ENCODE results near the gene CACNG1. TPM values are rescaled to one million over a fixed set of nuclear protein-coding genes. Genes with fewer than 3 reads are reported as not detected.
A peak's percentile ranks its signal among the peaks of the same experiment; 100 is the strongest.

The CACNG1 gene, protein sequence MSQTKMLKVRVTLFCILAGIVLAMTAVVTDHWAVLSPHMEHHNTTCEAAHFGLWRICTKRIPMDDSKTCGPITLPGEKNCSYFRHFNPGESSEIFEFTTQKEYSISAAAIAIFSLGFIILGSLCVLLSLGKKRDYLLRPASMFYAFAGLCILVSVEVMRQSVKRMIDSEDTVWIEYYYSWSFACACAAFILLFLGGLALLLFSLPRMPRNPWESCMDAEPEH
- total RNA-seq: 43.3 TPM

DNA sequence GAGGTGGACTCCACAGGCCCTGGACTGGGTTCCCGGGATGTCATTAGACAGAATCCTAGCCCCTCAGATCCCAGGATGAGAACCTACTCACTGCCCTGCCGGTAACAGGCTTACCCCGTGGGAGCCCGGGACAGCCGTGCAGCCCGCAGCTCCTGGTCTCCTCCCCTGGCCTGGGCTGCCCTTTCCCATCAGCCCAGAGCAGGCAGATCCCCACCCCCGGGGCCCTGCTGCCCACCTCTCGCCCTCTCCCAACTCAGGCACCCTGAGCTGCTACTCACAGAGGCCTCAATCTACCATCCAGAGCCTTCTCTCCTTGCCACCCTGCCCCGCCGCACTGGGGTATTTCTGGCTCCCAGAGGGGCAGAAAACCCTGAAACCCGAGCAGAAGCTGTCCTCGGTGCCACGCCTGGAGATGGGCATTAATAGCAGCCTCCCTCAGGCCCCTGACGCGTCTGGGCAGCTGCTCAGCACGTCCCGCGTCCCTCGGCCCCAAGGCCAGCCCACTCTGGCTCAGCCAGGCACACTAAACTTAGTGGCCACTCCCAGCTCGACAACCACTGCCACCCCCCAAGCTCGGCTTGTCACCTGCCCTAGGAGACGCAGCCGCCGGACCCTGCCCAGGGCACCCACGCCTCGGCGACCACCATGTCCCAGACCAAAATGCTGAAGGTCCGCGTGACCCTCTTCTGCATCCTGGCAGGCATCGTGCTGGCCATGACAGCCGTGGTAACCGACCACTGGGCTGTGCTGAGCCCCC lies at the start of gene CACNG1:
Gene CACNG1 (plus strand): TSS at position 539 of the 757 bp plus-strand sequence. CDS start 107 bp downstream, at position 646.
- Histone ChIP-seq H3K27me3 (ENCODE audit: control insufficient read depth in 3 of 3, insufficient read depth in 3 of 3, low read length in 3 of 3) (no peaks in the 10 kb centered on the region), H3K9me3 (ENCODE audit: control insufficient read depth in 3 of 3, low read length in 3 of 3) (peaks cover 0 to 5% (median 0%) of the 10 kb centered on the region in 3 donors), H3K27ac (ENCODE audit: low read depth, low read length) (peak within 1 kb of the TSS; percentile 97), H3K9ac (ENCODE audit: low read depth in 1 of 3, low read length in 3 of 3) (peak within 1 kb of the TSS; percentile 87 to 100 (median 96)), H3K4me1 (ENCODE audit: control insufficient read depth in 3 of 3, insufficient read depth in 3 of 3, low read length in 3 of 3) (peaks cover 30 to 53% (median 31%) of the 10 kb centered on the region in 3 donors), H3K36me3 (ENCODE audit: control insufficient read depth in 3 of 3, insufficient read depth in 3 of 3, low read length in 3 of 3) (peaks cover 0 to 9% (median 8%) of the 10 kb centered on the region in 3 donors), H3K4me3 (ENCODE audit: low read length in 3 of 3) (peak within 1 kb of the TSS; percentile 78 to 93 (median 87))

DNA sequence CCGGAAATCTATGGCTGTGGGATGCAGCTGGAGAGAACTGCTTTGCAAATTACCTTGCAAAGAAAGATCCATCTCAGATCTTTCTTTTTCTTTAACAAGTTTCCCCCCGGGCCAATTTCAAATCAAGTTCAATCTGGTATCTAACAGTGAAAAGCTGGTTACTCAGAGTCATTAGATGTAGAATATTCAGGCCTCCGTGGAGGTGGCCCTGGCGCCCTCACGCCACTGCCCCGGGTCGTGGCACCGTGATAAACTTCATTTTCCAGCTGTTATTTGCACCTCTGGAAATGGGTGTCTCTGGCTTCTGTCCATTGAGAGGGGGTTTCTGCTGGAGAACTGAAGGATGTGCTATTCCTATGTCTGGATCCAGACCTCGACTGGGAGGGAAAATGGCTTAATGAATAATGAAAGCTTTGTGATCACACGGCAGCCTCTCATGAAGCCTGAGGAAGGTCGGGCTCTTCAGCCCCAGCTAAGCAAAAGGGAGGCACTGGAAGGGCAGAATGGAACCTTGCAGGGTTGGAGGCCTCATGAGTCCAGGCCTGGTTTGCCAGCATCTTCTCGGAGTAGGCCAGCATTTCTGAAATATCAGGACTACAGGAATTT lies 49.3 kb upstream of the CACNG1 start:
- H3K4me3 ChIP-seq (ENCODE audit: low read length in 3 of 3): no peak overlapping the region
- H3K27ac ChIP-seq (ENCODE audit: low read depth, low read length): no peak overlapping the region
- H3K4me1 ChIP-seq (ENCODE audit: control insufficient read depth in 3 of 3, insufficient read depth in 3 of 3, low read length in 3 of 3): no peaks in the 10 kb centered on the region
- H3K36me3 ChIP-seq (ENCODE audit: control insufficient read depth in 3 of 3, insufficient read depth in 3 of 3, low read length in 3 of 3): no peaks in the 10 kb centered on the region
- H3K27me3 ChIP-seq (ENCODE audit: control insufficient read depth in 3 of 3, insufficient read depth in 3 of 3, low read length in 3 of 3): peaks cover 0 to 3% (median 0%) of the 10 kb centered on the region in 3 donors
- no peak overlapping the region for H3K9ac ChIP-seq (ENCODE audit: low read depth in 1 of 3, low read length in 3 of 3)
- H3K9me3 ChIP-seq (ENCODE audit: control insufficient read depth in 3 of 3, low read length in 3 of 3): no peaks in the 10 kb centered on the region

DNA sequence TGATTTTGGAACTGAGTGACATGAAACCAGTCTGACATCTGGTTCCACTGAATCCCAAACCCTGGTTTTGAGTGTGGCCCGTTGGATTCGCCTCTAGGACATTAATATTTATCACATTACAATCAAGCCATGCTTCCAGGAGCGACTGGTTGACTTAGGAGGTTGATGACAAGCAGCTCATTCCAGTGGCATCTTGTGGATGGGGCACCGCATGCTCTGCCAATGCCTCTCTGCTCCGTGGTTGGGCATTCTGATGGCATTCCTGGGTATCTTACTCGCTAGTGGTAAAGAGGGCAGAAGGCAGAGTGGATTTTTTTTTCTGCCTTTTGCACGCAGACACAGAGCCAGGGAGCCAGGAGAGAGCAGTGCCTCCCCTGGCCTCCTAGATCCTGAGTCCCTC lies 48.4 kb upstream of the CACNG1 start:
- H3K9me3 ChIP-seq (ENCODE audit: control insufficient read depth in 3 of 3, low read length in 3 of 3): no peaks in the 10 kb centered on the region
- H3K4me1 ChIP-seq (ENCODE audit: control insufficient read depth in 3 of 3, insufficient read depth in 3 of 3, low read length in 3 of 3): no peaks in the 10 kb centered on the region
- H3K36me3 ChIP-seq (ENCODE audit: control insufficient read depth in 3 of 3, insufficient read depth in 3 of 3, low read length in 3 of 3): no peaks in the 10 kb centered on the region
- H3K4me3 ChIP-seq (ENCODE audit: low read length in 3 of 3): no peak overlapping the region
- no peak overlapping the region for H3K9ac ChIP-seq (ENCODE audit: low read depth in 1 of 3, low read length in 3 of 3)
- H3K27ac ChIP-seq (ENCODE audit: low read depth, low read length): no peak overlapping the region
- H3K27me3 ChIP-seq (ENCODE audit: control insufficient read depth in 3 of 3, insufficient read depth in 3 of 3, low read length in 3 of 3): peaks cover 0 to 2% (median 0%) of the 10 kb centered on the region in 3 donors

DNA sequence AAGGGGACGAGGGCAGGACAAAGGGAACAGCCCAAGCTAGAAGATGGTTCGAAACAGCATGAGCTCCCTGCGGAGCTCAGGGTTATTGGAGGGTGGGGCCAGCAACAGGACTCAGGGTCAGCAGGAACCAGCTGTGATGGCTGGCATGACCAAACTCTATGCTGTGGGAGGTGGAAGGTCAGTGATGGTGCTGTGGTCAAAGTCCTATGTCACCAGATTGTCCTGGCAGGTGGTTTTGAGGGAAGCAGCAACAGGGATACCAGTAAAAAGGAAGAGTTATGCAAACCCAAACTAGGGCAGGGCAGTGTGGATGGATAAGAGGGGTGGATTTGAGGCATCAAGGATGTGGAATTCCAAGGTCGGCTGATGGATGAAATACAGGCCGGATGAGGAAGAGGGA lies 47.4 kb upstream of the CACNG1 start:
- no peak overlapping the region for H3K27ac ChIP-seq (ENCODE audit: low read depth, low read length)
- no peaks in the 10 kb centered on the region for H3K4me1 ChIP-seq (ENCODE audit: control insufficient read depth in 3 of 3, insufficient read depth in 3 of 3, low read length in 3 of 3)

DNA sequence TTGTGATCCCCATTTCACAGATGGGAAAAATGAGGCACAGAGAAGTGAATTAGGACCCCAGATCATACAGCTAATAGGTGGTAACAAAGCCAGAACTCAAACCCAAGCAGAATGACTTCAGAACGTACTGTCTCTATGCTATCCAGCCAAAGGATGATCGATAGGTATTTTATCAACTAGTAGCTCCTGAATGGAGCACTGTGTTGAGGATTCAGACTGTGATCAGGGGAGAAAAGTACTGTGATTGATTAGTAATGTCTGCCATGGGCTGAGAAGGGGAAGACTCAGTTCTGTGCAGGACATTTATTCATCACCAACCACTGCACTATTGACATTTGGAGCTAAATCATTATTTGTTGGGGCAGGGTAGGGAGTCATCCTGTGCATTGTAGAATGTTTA lies 41.1 kb upstream of the CACNG1 start:
- Histone ChIP-seq H3K27me3 (ENCODE audit: control insufficient read depth in 3 of 3, insufficient read depth in 3 of 3, low read length in 3 of 3) (peaks cover 0 to 4% (median 0%) of the 10 kb centered on the region in 3 donors), H3K4me1 (ENCODE audit: control insufficient read depth in 3 of 3, insufficient read depth in 3 of 3, low read length in 3 of 3) (no peaks in the 10 kb centered on the region), H3K4me3 (ENCODE audit: low read length in 3 of 3) (no peak overlapping the region), H3K27ac (ENCODE audit: low read depth, low read length) (no peak overlapping the region), H3K9me3 (ENCODE audit: control insufficient read depth in 3 of 3, low read length in 3 of 3) (peaks cover 0 to 2% (median 0%) of the 10 kb centered on the region in 3 donors), H3K36me3 (ENCODE audit: control insufficient read depth in 3 of 3, insufficient read depth in 3 of 3, low read length in 3 of 3) (no peaks in the 10 kb centered on the region), H3K9ac (ENCODE audit: low read depth in 1 of 3, low read length in 3 of 3) (no peak overlapping the region)

More for the DNA sequence above, 47.4 kb upstream of the CACNG1 start:
- Histone ChIP-seq H3K4me3 (ENCODE audit: low read length in 3 of 3) (no peak overlapping the region), H3K9ac (ENCODE audit: low read depth in 1 of 3, low read length in 3 of 3) (no peak overlapping the region), H3K36me3 (ENCODE audit: control insufficient read depth in 3 of 3, insufficient read depth in 3 of 3, low read length in 3 of 3) (no peaks in the 10 kb centered on the region), H3K9me3 (ENCODE audit: control insufficient read depth in 3 of 3, low read length in 3 of 3) (no peaks in the 10 kb centered on the region), H3K27me3 (ENCODE audit: control insufficient read depth in 3 of 3, insufficient read depth in 3 of 3, low read length in 3 of 3) (peaks cover 0 to 2% (median 0%) of the 10 kb centered on the region in 3 donors)

DNA sequence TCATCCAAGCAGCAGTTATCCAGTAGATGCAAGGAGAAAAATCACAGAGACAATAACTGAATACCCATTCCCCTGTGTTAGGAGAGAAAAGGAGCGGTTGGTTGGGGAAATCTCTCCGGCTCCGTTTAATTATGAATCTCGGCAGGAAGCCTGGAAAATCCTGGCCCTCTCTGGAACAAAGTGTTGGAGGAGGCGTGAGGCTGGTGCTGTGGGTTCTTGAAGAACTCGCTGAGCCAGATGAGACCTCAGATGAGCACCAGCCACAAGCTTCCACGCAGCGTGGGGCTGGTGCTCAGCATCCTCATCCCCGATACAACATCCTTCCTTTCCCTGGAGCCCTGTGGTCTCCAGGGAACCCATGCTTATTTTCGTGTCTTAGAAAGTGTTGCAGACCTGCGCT lies 40.2 kb upstream of the CACNG1 start:
- Histone ChIP-seq H3K27me3 (ENCODE audit: control insufficient read depth in 3 of 3, insufficient read depth in 3 of 3, low read length in 3 of 3) (peaks cover 0 to 4% (median 0%) of the 10 kb centered on the region in 3 donors), H3K4me1 (ENCODE audit: control insufficient read depth in 3 of 3, insufficient read depth in 3 of 3, low read length in 3 of 3) (no peaks in the 10 kb centered on the region), H3K9ac (ENCODE audit: low read depth in 1 of 3, low read length in 3 of 3) (no peak overlapping the region), H3K9me3 (ENCODE audit: control insufficient read depth in 3 of 3, low read length in 3 of 3) (peaks cover 0 to 2% (median 0%) of the 10 kb centered on the region in 3 donors), H3K27ac (ENCODE audit: low read depth, low read length) (no peak overlapping the region), H3K36me3 (ENCODE audit: control insufficient read depth in 3 of 3, insufficient read depth in 3 of 3, low read length in 3 of 3) (no peaks in the 10 kb centered on the region), H3K4me3 (ENCODE audit: low read length in 3 of 3) (no peak overlapping the region)

DNA sequence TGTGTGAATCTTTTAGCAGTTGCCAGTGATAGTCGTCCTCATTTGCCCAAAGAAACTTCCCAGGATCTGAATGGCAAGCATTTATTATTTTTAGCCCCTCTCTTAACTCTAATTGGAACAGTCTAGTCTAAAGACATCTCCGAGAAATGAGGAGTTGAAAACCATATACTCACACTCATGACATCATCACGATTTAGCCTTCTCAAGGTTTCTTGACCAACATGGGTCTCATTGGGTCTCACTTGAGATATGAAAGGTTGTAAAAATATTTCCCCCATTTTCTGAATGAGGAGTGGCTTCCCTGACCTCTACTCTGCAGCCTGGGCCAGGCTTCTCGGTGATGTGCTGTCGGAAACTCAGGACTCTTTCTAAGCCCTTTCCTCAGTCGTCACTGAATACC lies 37.1 kb upstream of the CACNG1 start:
- no peaks in the 10 kb centered on the region for H3K4me1 ChIP-seq (ENCODE audit: control insufficient read depth in 3 of 3, insufficient read depth in 3 of 3, low read length in 3 of 3)
- no peak overlapping the region for H3K9ac ChIP-seq (ENCODE audit: low read depth in 1 of 3, low read length in 3 of 3)
- no peak overlapping the region for H3K27ac ChIP-seq (ENCODE audit: low read depth, low read length)
- H3K9me3 ChIP-seq (ENCODE audit: control insufficient read depth in 3 of 3, low read length in 3 of 3): peaks cover 0 to 2% (median 0%) of the 10 kb centered on the region in 3 donors
- no peaks in the 10 kb centered on the region for H3K36me3 ChIP-seq (ENCODE audit: control insufficient read depth in 3 of 3, insufficient read depth in 3 of 3, low read length in 3 of 3)
- H3K27me3 ChIP-seq (ENCODE audit: control insufficient read depth in 3 of 3, insufficient read depth in 3 of 3, low read length in 3 of 3): peaks cover 0 to 4% (median 3%) of the 10 kb centered on the region in 3 donors
- H3K4me3 ChIP-seq (ENCODE audit: low read length in 3 of 3): no peak overlapping the region

DNA sequence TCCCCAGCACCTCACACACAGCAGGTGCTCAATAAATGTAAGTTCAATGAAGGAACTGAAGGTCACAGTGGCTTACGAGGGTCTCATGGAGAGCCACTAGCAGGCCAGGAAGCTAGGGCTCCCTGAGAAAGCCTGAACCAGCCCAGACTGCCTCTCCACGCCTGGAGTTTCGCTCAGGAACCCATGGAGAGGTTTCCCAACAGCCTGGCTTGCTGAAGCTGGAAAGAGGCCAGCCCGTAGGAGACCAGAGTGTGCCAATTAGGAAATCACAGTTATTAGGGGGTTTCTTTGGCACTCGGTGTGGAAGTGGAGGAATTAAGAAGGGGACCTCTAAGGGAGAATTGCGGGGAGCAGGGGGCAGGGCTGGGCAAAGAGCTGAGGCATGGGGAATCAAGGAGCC lies 36.3 kb upstream of the CACNG1 start:
- peaks cover 0 to 4% (median 3%) of the 10 kb centered on the region in 3 donors for H3K27me3 ChIP-seq (ENCODE audit: control insufficient read depth in 3 of 3, insufficient read depth in 3 of 3, low read length in 3 of 3)
- no peak overlapping the region for H3K27ac ChIP-seq (ENCODE audit: low read depth, low read length)
- peaks cover 0 to 2% (median 0%) of the 10 kb centered on the region in 3 donors for H3K9me3 ChIP-seq (ENCODE audit: control insufficient read depth in 3 of 3, low read length in 3 of 3)
- no peaks in the 10 kb centered on the region for H3K36me3 ChIP-seq (ENCODE audit: control insufficient read depth in 3 of 3, insufficient read depth in 3 of 3, low read length in 3 of 3)
- no peak overlapping the region for H3K4me3 ChIP-seq (ENCODE audit: low read length in 3 of 3)
- H3K4me1 ChIP-seq (ENCODE audit: control insufficient read depth in 3 of 3, insufficient read depth in 3 of 3, low read length in 3 of 3): no peaks in the 10 kb centered on the region
- H3K9ac ChIP-seq (ENCODE audit: low read depth in 1 of 3, low read length in 3 of 3): no peak overlapping the region

DNA sequence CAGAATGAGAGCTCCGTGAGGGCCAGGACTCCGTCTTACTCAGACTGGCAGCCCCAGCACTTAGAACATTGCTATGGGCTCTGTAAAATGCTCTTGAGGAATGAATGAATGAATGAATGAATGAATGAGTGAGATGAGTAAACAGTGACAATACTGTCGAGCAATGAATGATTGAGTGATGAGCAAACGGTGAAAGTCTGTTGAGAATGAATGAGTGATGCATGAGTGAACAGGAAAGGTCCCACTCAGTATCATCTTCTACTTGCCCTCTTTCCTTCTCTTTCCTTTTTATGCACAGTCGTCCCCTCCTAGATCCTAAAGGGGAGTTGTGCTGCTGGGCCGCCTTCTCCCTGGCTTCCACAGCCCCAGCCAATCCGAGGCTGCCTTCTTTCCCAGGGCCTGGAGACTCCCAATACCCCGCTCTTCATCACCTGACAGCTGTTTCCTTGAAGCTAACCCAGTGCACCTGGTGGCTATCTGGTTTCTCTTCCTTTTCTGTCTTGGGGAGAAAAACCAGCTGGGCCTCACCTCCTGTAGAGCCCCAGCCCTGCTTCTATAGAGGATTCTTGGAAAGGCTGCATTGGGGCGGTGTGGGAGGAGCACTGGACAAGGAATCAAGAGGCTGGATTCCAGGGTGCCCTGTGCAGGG lies 32.7 kb upstream of the CACNG1 start:
- Histone ChIP-seq H3K27ac (ENCODE audit: low read depth, low read length) (no peak overlapping the region), H3K36me3 (ENCODE audit: control insufficient read depth in 3 of 3, insufficient read depth in 3 of 3, low read length in 3 of 3) (no peaks in the 10 kb centered on the region), H3K4me1 (ENCODE audit: control insufficient read depth in 3 of 3, insufficient read depth in 3 of 3, low read length in 3 of 3) (no peaks in the 10 kb centered on the region), H3K9ac (ENCODE audit: low read depth in 1 of 3, low read length in 3 of 3) (no peak overlapping the region), H3K27me3 (ENCODE audit: control insufficient read depth in 3 of 3, insufficient read depth in 3 of 3, low read length in 3 of 3) (peaks cover 0 to 4% (median 3%) of the 10 kb centered on the region in 3 donors), H3K9me3 (ENCODE audit: control insufficient read depth in 3 of 3, low read length in 3 of 3) (peaks cover 0 to 2% (median 0%) of the 10 kb centered on the region in 3 donors), H3K4me3 (ENCODE audit: low read length in 3 of 3) (no peak overlapping the region)
